OCI-LY1 (cell line): ENCODE data around the gene TSHR.

Source experiments
- H2AFZ ChIP-seq: fragments of 200-600 bp; sonication (generic), shearing (Covaris generic); 2 replicates; pipeline ENCODE4 v1.6.0; 2014; ENCODE audit warnings: antibody characterized with exemption, mild to moderate bottlenecking, low read length
- H3F3A ChIP-seq: fragments of 200-600 bp; sonication (generic), shearing (Covaris generic); 2 replicates; pipeline ENCODE4 v1.6.0; 2014; ENCODE audit warnings: mild to moderate bottlenecking, antibody characterized with exemption, low read length, moderate library complexity; ENCODE audit not compliant: insufficient read depth
- H3K27ac ChIP-seq: fragments of 200-600 bp; sonication (generic); 2 replicates; pipeline ENCODE4 v1.5.1; 2014; ENCODE audit warnings: low read length, mixed run types, mild to moderate bottlenecking, low read depth; ENCODE audit not compliant: poor library complexity, severe bottlenecking
- H3K27me3 ChIP-seq: fragments of 200-600 bp; sonication (generic); 2 replicates; pipeline ENCODE4 v1.6.0; 2014; ENCODE audit warnings: antibody characterized with exemption, mild to moderate bottlenecking, low read length, moderate library complexity; ENCODE audit not compliant: insufficient read depth
- H3K36me3 ChIP-seq: fragments of 200-600 bp; sonication (generic); 2 replicates; pipeline ENCODE4 v1.6.1; 2014; ENCODE audit warnings: mild to moderate bottlenecking, antibody characterized with exemption, low read length, moderate library complexity, mixed read lengths; ENCODE audit not compliant: insufficient read depth
- H3K4me1 ChIP-seq: fragments of 200-600 bp; sonication (generic); 2 replicates; pipeline ENCODE4 v1.5.1; 2014; ENCODE audit warnings: mild to moderate bottlenecking, low read length, moderate library complexity; ENCODE audit not compliant: insufficient read depth, severe bottlenecking
- H3K4me2 ChIP-seq: fragments of 200-600 bp; sonication (generic), shearing (Covaris generic); 2 replicates; pipeline ENCODE4 v1.6.1; 2014; ENCODE audit warnings: low read length
- H3K4me3 ChIP-seq: fragments of 200-600 bp; sonication (generic); 2 replicates; pipeline ENCODE4 v1.5.1; 2014; ENCODE audit warnings: low read length, low read depth, mild to moderate bottlenecking, mixed read lengths; ENCODE audit not compliant: poor library complexity, severe bottlenecking
- H3K79me2 ChIP-seq: fragments of 200-600 bp; shearing (Covaris generic); 2 replicates; pipeline ENCODE4 v1.6.1; 2016; ENCODE audit warnings: mixed run types, low read length, mixed read lengths; ENCODE audit not compliant: insufficient read depth
- H3K9ac ChIP-seq: fragments of 200-600 bp; sonication (generic), shearing (Covaris generic); 2 replicates; pipeline ENCODE4 v1.6.1; 2014; ENCODE audit warnings: mild to moderate bottlenecking, low read length, mixed read lengths
- H3K9me2 ChIP-seq: fragments of 200-600 bp; sonication (generic), shearing (Covaris generic); 2 replicates; pipeline ENCODE4 v1.6.1; 2014; ENCODE audit warnings: low read depth, mild to moderate bottlenecking, low read length, mixed read lengths
- H3K9me3 ChIP-seq: fragments of 200-600 bp; shearing (Covaris generic); 2 replicates; pipeline ENCODE4 v1.6.1; 2014; ENCODE audit warnings: low read length, mixed read lengths
- H4K20me1 ChIP-seq: fragments of 200-600 bp; sonication (generic), shearing (Covaris generic); 2 replicates; pipeline ENCODE4 v1.6.0; 2016; ENCODE audit warnings: mild to moderate bottlenecking, low read length; ENCODE audit not compliant: insufficient read depth
- EZH2 ChIP-seq: fragments of 200-600 bp; sonication (generic), shearing (Covaris generic); IDR thresholded peaks from 2 replicates; pipeline ENCODE4 v1.8.0; 2017; ENCODE audit warnings: borderline replicate concordance, mixed run types, mild to moderate bottlenecking, antibody characterized with exemption, low read length, moderate library complexity, mixed read lengths
- TF ChIP-seq, protein P1 (sequence below): fragments of 200-600 bp; sonication (generic), shearing (Covaris generic); IDR thresholded peaks from 2 replicates; pipeline ENCODE4 v1.5.1; 2017; ENCODE audit warnings: mild to moderate bottlenecking, antibody characterized with exemption, low read length, moderate library complexity, mixed read lengths

TSHR gene

DNA sequence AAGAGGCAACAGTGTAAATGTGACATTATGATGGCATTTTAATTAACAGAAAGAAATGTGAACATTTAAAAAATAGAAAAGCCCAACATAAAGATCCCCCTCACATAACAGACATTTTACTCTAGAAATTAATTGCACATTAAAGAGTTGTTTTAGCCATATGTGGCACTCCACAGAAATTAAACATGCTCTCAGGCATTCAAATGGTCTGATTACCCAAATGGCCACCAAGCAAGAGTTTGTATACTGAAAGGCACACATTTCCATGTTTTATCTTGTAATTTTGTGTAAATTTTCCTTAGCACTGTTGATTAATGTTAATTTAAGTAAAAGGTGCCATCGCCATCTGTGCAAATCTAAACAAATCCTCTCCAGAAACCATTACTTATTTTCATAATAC lies 221.8 kb downstream of the TSHR start:
- H3K4me3 ChIP-seq: no peak overlapping the region
- H3K27ac ChIP-seq: peak overlapping the region; percentile 38
- TF ChIP-seq, protein P1, sequence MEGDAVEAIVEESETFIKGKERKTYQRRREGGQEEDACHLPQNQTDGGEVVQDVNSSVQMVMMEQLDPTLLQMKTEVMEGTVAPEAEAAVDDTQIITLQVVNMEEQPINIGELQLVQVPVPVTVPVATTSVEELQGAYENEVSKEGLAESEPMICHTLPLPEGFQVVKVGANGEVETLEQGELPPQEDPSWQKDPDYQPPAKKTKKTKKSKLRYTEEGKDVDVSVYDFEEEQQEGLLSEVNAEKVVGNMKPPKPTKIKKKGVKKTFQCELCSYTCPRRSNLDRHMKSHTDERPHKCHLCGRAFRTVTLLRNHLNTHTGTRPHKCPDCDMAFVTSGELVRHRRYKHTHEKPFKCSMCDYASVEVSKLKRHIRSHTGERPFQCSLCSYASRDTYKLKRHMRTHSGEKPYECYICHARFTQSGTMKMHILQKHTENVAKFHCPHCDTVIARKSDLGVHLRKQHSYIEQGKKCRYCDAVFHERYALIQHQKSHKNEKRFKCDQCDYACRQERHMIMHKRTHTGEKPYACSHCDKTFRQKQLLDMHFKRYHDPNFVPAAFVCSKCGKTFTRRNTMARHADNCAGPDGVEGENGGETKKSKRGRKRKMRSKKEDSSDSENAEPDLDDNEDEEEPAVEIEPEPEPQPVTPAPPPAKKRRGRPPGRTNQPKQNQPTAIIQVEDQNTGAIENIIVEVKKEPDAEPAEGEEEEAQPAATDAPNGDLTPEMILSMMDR: no peak
- no peak for TF ChIP-seq EZH2
- H3K79me2 ChIP-seq: no peaks in the 10 kb centered on the region
- H3K36me3 ChIP-seq: peaks cover 20% of the 10 kb centered on the region; the same call in 1 of the 2 replicates
- H4K20me1 ChIP-seq: no peaks in the 10 kb centered on the region
- H2AFZ ChIP-seq: no peak overlapping the region
- peaks cover 45% of the 10 kb centered on the region for H3K4me1 ChIP-seq
- no peaks in the 10 kb centered on the region for H3K9me2 ChIP-seq
- H3K9ac ChIP-seq: no peak overlapping the region
- H3F3A ChIP-seq: no peaks in the 10 kb centered on the region
- no peaks in the 10 kb centered on the region for H3K9me3 ChIP-seq
- H3K27me3 ChIP-seq: no peaks in the 10 kb centered on the region
- H3K4me2 ChIP-seq: peak overlapping the region; percentile 37; the same call in 1 of the 2 replicates

DNA sequence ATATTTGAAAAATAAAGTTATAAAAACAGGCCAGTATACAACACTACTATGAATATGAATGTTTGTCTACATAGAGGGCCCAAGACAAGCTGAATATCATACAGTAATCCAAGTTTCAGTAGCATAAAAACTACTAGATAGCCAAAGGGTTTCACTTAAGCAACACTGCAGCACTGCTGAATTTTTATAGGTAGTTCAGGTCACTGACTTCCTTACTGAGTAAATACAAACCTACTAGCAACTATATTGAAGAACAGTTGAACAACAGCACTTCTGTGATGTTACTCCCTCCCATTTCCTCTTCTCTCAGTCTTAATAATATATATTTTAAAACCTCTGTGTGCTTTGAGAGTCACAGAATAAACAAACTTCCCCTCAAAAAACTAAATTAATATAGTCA lies 222.6 kb downstream of the TSHR start:
- no peaks in the 10 kb centered on the region for H3K9me3 ChIP-seq
- no peak overlapping the region for H2AFZ ChIP-seq
- H3K4me1 ChIP-seq: peaks cover 37% of the 10 kb centered on the region
- H3K4me3 ChIP-seq: no peak overlapping the region
- no peaks in the 10 kb centered on the region for H3K27me3 ChIP-seq
- H3K4me2 ChIP-seq: peak overlapping the region; percentile 37; the same call in 1 of the 2 replicates
- no peaks in the 10 kb centered on the region for H4K20me1 ChIP-seq
- TF ChIP-seq, protein P1: no peak
- TF ChIP-seq EZH2: no peak
- H3K36me3 ChIP-seq: peaks cover 24% of the 10 kb centered on the region; the same call in 1 of the 2 replicates
- H3K9me2 ChIP-seq: no peaks in the 10 kb centered on the region
- H3F3A ChIP-seq: no peaks in the 10 kb centered on the region
- no peak overlapping the region for H3K9ac ChIP-seq
- H3K79me2 ChIP-seq: no peaks in the 10 kb centered on the region
- H3K27ac ChIP-seq: peak overlapping the region; percentile 38

DNA sequence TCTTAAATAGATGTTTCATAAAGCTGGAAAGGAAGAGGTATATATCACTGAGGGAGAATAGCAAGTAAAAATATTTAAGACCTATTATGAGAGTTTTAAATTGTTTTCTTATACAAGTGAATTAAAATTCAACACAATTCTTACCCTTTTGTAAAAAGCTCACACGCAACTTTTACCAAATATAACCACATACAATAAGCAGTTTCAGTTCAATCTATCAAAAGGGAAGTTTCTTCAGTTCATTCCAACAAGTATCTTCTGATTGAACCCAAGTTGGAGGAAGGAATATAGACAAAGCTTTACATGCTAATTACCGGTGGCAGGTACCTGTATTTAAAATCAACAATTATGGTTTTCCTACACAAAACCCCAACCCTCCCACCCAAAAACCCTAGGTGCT lies 224.2 kb downstream of the TSHR start:
- Histone ChIP-seq H4K20me1 (no peaks in the 10 kb centered on the region), H3F3A (no peaks in the 10 kb centered on the region), H3K4me1 (peaks cover 30% of the 10 kb centered on the region), H3K27me3 (no peaks in the 10 kb centered on the region), H3K4me2 (no peak overlapping the region), H3K79me2 (no peaks in the 10 kb centered on the region), H3K4me3 (no peak overlapping the region), H2AFZ (no peak overlapping the region), H3K9me3 (no peaks in the 10 kb centered on the region), H3K9me2 (no peaks in the 10 kb centered on the region), H3K27ac (no peak overlapping the region), H3K9ac (no peak overlapping the region), H3K36me3 (peaks cover 36% of the 10 kb centered on the region)
- no peak for TF ChIP-seq EZH2

DNA sequence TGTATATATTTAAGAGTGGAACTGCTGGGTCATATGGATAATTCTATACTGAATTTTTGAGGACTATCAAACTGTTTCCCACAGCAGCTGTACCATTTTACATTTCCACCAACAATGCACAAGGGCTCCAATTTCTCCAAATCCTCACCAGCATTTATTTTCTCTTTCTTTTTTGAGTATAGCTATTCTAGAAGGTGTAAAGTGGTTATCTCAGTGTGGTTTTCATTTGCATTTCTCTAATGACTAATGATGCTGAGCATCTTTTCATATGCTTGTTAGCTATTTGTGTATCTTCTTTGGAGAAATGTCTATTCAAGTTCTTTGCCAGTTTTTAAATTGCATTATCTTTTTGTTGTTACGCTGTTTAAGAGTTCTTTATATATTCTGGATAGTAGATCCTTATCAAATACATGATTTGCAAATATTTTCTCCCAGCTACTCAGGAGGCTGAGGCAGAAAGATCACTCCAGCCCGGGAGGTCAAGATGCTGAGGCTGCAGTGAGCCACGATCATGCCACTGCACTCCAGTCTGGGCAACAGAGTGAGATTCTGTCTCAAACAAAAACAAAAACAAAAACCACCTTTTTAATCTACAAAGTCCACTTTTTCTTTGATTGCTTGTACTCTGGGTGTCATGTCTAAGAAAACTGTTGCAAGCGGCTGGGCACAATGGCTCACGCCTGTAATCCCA lies 232.6 kb downstream of the TSHR start:
- no peaks in the 10 kb centered on the region for H3K27me3 ChIP-seq
- no peaks in the 10 kb centered on the region for H3K79me2 ChIP-seq
- no peak overlapping the region for H3K4me3 ChIP-seq
- no peaks in the 10 kb centered on the region for H4K20me1 ChIP-seq
- no peak overlapping the region for H3K9ac ChIP-seq
- H3K4me2 ChIP-seq: no peak overlapping the region
- H3F3A ChIP-seq: no peaks in the 10 kb centered on the region
- no peaks in the 10 kb centered on the region for H3K9me2 ChIP-seq
- no peak overlapping the region for H2AFZ ChIP-seq
- TF ChIP-seq EZH2: no peak
- TF ChIP-seq, protein P1: no peak
- no peaks in the 10 kb centered on the region for H3K4me1 ChIP-seq
- H3K36me3 ChIP-seq: peaks cover 67% of the 10 kb centered on the region
- H3K9me3 ChIP-seq: no peaks in the 10 kb centered on the region
- no peak overlapping the region for H3K27ac ChIP-seq
